H1 (cell line): ENCODE data around the gene GON4L. TPM values are rescaled to one million over a fixed set of nuclear protein-coding genes. Genes with fewer than 3 reads are reported as not detected.

Source experiments
- CHD2 ChIP-seq: IDR thresholded peaks from 2 replicates; pipeline ENCODE4 v1.6.1; 2012; ENCODE audit warnings: low read length, improper control_type of control experiment
- GTF2F1 ChIP-seq: IDR thresholded peaks from 2 replicates; pipeline ENCODE4 v1.6.1; 2012; ENCODE audit warnings: low read depth, low read length, improper control_type of control experiment, borderline replicate concordance
- HDAC2 ChIP-seq, 2 experiments: fragments of 300-600 bp in 1 of 2; sonication (generic) in 1 of 2; IDR thresholded peaks; 2 replicates each; pipeline ENCODE4 v1.6.1; 2011 to 2012; ENCODE audit warnings: low read depth in 2 of 2, low read length in 2 of 2, mild to moderate bottlenecking in 2 of 2, moderate library complexity in 2 of 2, borderline replicate concordance in 1 of 2, inconsistent platforms in 1 of 2
- HDAC6 ChIP-seq: IDR thresholded peaks from one replicate; pipeline ENCODE4 v1.7.1; 2012; ENCODE audit warnings: low read depth, mild to moderate bottlenecking, inconsistent platforms, low read length, moderate library complexity
- JUND ChIP-seq: IDR thresholded peaks from 2 replicates; pipeline ENCODE4 v1.6.1; 2011; ENCODE audit warnings: mild to moderate bottlenecking, improper control_type of control experiment, low read length
- KDM1A ChIP-seq: fragments of 200-600, 300-600 bp; sonication (generic); IDR thresholded peaks from 2 replicates; pipeline ENCODE4 v1.7.1; 2016; ENCODE audit warnings: mild to moderate bottlenecking, low read length, borderline replicate concordance
- NRF1 ChIP-seq: IDR thresholded peaks from 2 replicates; pipeline ENCODE4 v1.6.1; 2011; ENCODE audit warnings: mild to moderate bottlenecking, low read depth, low read length, improper control_type of control experiment
- PHF8 ChIP-seq: fragments of 200-600 bp; sonication (generic); conservative IDR thresholded peaks from 2 replicates; pipeline ENCODE4 v1.7.1; 2012; ENCODE audit warnings: low read depth, mild to moderate bottlenecking, inconsistent platforms, low read length, moderate library complexity
- SP2 ChIP-seq: IDR thresholded peaks from 2 replicates; pipeline ENCODE4 v1.6.1; 2012; ENCODE audit warnings: mild to moderate bottlenecking, low read length, inconsistent platforms
- SRF ChIP-seq: IDR thresholded peaks from 2 replicates; pipeline ENCODE4 v1.6.1; 2011; ENCODE audit warnings: mild to moderate bottlenecking, low read depth, low read length, moderate library complexity
- TAF1 ChIP-seq: IDR thresholded peaks from 2 replicates; pipeline ENCODE4 v1.6.1; 2011; ENCODE audit warnings: mild to moderate bottlenecking, low read depth, low read length
- TEAD4 ChIP-seq: IDR thresholded peaks from 2 replicates; pipeline ENCODE4 v1.6.1; 2012; ENCODE audit warnings: low read depth, low read length, inconsistent platforms, mixed read lengths
- polyA plus RNA-seq, 7 experiments: library from polyadenylated mRNA; depleted of rRNA in 3 of 7; stranded (reverse) in 5 of 7; unstranded in 2 of 7; fragments of >200 nt in 5 of 7; fragments of 200-250 nt in 2 of 7; gene quantifications; 1 replicate in 5 of 7; 2 replicates in 1 of 7; 4 replicates in 1 of 7; pipeline versions ENCODE4 v1.2.1 to v1.2.3, GENCODE V29; 2011 to 2013; ENCODE audit warnings: missing spikeins in 2 of 7, mixed read lengths in 2 of 7
- total RNA-seq: library from RNA; stranded (reverse); fragmentation: NEBNext Ultra II Directional; extraction: Animal tissue kit (Norgen Biotek cat#: 25700); gene quantifications from 2 replicates; pipeline ENCODE4 v1.2.1, GENCODE V29; 2021
- TF ChIP-seq, protein P1 (sequence below): fragments of 300-600 bp; sonication (generic); IDR thresholded peaks from 2 replicates; pipeline ENCODE4 v1.7.1; 2012; ENCODE audit warnings: low read length, moderate library complexity, mild to moderate bottlenecking, inconsistent platforms; ENCODE audit not compliant: insufficient replicate concordance

Gene GON4L
- total and polyA plus RNA-seq, 2 of the 8 experiments (the other 6 are each of a cell fraction or from before 2014, with no cell fraction given): 26.2 to 52.1 TPM

DNA sequence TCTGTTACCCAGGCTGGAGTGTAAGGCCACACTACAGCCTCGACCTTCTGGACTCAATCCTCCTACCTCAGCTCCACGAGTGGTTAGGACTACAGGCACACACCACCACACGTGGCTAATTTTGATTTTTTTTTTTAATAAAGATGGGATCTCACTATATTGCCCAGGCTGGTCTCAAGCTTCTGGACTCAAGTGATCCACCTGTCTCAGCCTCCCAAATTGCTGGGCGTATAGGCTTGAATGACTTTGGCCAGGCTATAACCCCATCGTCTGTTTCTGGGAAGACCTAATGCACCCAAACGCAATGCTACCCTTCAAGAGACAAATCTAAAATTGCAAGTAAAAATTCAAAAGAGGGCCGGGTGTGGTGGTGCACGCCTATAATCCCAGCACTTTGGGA lies 116.0 kb downstream of the GON4L start (continued):
- TF ChIP-seq, protein P1, sequence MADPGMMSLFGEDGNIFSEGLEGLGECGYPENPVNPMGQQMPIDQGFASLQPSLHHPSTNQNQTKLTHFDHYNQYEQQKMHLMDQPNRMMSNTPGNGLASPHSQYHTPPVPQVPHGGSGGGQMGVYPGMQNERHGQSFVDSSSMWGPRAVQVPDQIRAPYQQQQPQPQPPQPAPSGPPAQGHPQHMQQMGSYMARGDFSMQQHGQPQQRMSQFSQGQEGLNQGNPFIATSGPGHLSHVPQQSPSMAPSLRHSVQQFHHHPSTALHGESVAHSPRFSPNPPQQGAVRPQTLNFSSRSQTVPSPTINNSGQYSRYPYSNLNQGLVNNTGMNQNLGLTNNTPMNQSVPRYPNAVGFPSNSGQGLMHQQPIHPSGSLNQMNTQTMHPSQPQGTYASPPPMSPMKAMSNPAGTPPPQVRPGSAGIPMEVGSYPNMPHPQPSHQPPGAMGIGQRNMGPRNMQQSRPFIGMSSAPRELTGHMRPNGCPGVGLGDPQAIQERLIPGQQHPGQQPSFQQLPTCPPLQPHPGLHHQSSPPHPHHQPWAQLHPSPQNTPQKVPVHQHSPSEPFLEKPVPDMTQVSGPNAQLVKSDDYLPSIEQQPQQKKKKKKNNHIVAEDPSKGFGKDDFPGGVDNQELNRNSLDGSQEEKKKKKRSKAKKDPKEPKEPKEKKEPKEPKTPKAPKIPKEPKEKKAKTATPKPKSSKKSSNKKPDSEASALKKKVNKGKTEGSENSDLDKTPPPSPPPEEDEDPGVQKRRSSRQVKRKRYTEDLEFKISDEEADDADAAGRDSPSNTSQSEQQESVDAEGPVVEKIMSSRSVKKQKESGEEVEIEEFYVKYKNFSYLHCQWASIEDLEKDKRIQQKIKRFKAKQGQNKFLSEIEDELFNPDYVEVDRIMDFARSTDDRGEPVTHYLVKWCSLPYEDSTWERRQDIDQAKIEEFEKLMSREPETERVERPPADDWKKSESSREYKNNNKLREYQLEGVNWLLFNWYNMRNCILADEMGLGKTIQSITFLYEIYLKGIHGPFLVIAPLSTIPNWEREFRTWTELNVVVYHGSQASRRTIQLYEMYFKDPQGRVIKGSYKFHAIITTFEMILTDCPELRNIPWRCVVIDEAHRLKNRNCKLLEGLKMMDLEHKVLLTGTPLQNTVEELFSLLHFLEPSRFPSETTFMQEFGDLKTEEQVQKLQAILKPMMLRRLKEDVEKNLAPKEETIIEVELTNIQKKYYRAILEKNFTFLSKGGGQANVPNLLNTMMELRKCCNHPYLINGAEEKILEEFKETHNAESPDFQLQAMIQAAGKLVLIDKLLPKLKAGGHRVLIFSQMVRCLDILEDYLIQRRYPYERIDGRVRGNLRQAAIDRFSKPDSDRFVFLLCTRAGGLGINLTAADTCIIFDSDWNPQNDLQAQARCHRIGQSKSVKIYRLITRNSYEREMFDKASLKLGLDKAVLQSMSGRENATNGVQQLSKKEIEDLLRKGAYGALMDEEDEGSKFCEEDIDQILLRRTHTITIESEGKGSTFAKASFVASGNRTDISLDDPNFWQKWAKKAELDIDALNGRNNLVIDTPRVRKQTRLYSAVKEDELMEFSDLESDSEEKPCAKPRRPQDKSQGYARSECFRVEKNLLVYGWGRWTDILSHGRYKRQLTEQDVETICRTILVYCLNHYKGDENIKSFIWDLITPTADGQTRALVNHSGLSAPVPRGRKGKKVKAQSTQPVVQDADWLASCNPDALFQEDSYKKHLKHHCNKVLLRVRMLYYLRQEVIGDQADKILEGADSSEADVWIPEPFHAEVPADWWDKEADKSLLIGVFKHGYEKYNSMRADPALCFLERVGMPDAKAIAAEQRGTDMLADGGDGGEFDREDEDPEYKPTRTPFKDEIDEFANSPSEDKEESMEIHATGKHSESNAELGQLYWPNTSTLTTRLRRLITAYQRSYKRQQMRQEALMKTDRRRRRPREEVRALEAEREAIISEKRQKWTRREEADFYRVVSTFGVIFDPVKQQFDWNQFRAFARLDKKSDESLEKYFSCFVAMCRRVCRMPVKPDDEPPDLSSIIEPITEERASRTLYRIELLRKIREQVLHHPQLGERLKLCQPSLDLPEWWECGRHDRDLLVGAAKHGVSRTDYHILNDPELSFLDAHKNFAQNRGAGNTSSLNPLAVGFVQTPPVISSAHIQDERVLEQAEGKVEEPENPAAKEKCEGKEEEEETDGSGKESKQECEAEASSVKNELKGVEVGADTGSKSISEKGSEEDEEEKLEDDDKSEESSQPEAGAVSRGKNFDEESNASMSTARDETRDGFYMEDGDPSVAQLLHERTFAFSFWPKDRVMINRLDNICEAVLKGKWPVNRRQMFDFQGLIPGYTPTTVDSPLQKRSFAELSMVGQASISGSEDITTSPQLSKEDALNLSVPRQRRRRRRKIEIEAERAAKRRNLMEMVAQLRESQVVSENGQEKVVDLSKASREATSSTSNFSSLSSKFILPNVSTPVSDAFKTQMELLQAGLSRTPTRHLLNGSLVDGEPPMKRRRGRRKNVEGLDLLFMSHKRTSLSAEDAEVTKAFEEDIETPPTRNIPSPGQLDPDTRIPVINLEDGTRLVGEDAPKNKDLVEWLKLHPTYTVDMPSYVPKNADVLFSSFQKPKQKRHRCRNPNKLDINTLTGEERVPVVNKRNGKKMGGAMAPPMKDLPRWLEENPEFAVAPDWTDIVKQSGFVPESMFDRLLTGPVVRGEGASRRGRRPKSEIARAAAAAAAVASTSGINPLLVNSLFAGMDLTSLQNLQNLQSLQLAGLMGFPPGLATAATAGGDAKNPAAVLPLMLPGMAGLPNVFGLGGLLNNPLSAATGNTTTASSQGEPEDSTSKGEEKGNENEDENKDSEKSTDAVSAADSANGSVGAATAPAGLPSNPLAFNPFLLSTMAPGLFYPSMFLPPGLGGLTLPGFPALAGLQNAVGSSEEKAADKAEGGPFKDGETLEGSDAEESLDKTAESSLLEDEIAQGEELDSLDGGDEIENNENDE: no peak
- no peak for TF ChIP-seq CHD2
- TF ChIP-seq PHF8: no peak
- TF ChIP-seq HDAC2 (IDR thresholded peaks at IDR 0.05; ENCODE audit: borderline replicate concordance in 1 of 2, low read depth in 2 of 2, low read length in 2 of 2): no peak
- no peak for TF ChIP-seq SRF
- no peak for TF ChIP-seq SP2
- no peak for TF ChIP-seq NRF1
- TF ChIP-seq HDAC6: no peak
- TF ChIP-seq GTF2F1: no peak
- TF ChIP-seq JUND: no peak
- TF ChIP-seq TEAD4: no peak
- no peak for TF ChIP-seq KDM1A
- TF ChIP-seq TAF1: no peak
